Frontal cortex (tissue), 4 donors: ENCODE results near the gene ABCC6. TPM values are rescaled to one million over a fixed set of nuclear protein-coding genes. Genes with fewer than 3 reads are reported as not detected.
"Not testable (repeated sequence)": the region's sequence is repeated elsewhere in the genome, so short reads cannot be mapped to it uniquely, and the experiment has no call there.

Experiments used
- DNase-seq, 2 donors: peaks; one replicate each; pipeline ENCODE4 v3.0.0; 2012; ENCODE audit warnings: low spot score in 2 of 2
- FAIRE-seq: peaks from 2 replicates; lab custom pipeline; 2012; peaks lifted over from hg19 to GRCh38; lab: Jason Lieb, UNC
- total RNA-seq: library from RNA; depleted of rRNA; stranded (reverse); fragments of >200 nt; gene quantifications from one replicate; pipeline ENCODE4 v1.2.3, GENCODE V29; 2014
- donor health status: control.
- donor health status: control.
- donor health status: control.

Gene ABCC6
- total RNA-seq, 1 donor from 2014 or later, result 0.41 TPM

- FAIRE-seq, result no peak
- DNase-seq, result no peak
Observed at GRCh38 chr16:16197331-16197730, 26.0 kb downstream of the ABCC6 start.

- DNase-seq (no peak), FAIRE-seq (no peak)
Observed at GRCh38 chr16:16196099-16196498, 27.2 kb downstream of the ABCC6 start.

- DNase-seq (no peak), FAIRE-seq (no peak)
Observed at GRCh38 chr16:16191493-16192167, 31.7 kb downstream of the ABCC6 start.

- not testable (repeated sequence) for DNase-seq, FAIRE-seq
Observed at GRCh38 chr16:16190966-16191365, 32.3 kb downstream of the ABCC6 start.

- FAIRE-seq (no peak), DNase-seq (no peak)
Observed at GRCh38 chr16:16190546-16190945, 32.7 kb downstream of the ABCC6 start.

GRCh38 chr16:16189842-16190241 is 33.5 kb downstream of the ABCC6 start:
- no peak for FAIRE-seq
- no peak for DNase-seq

- FAIRE-seq (no peak), DNase-seq (no peak)
Observed at GRCh38 chr16:16188827-16189226, 34.5 kb downstream of the ABCC6 start.

GRCh38 chr16:16186820-16187219 is 36.5 kb downstream of the ABCC6 start:
- no peak for FAIRE-seq
- no peak for DNase-seq

- FAIRE-seq (no peak), DNase-seq (no peak)
Observed at GRCh38 chr16:16185095-16185494, 38.2 kb downstream of the ABCC6 start.

- no peak for FAIRE-seq
- no peak for DNase-seq
Observed at GRCh38 chr16:16184594-16184993, 38.7 kb downstream of the ABCC6 start.

- DNase-seq (no peak), FAIRE-seq (no peak)
Observed at GRCh38 chr16:16183562-16183961, 39.7 kb downstream of the ABCC6 start.

- DNase-seq (no peak), FAIRE-seq (no peak)
Observed at GRCh38 chr16:16182918-16183317, 40.4 kb downstream of the ABCC6 start.

- FAIRE-seq, DNase-seq: not testable (repeated sequence)
Observed at GRCh38 chr16:16181748-16182147, 41.5 kb downstream of the ABCC6 start.

GRCh38 chr16:16178455-16179162 is 44.7 kb downstream of the ABCC6 start:
- FAIRE-seq, result no peak

GRCh38 chr16:16176328-16176727 is 47.0 kb downstream of the ABCC6 start:
- no peak for FAIRE-seq

More at GRCh38 chr16:16178455-16179162, 44.7 kb downstream of the ABCC6 start:
- DNase-seq, result no peak

GRCh38 chr16:16175296-16175695 is 48.0 kb downstream of the ABCC6 start:
- no peak for FAIRE-seq
- DNase-seq, result no peak

More at GRCh38 chr16:16176328-16176727, 47.0 kb downstream of the ABCC6 start:
- no peak for DNase-seq

GRCh38 chr16:16172991-16173390 is 50.3 kb downstream of the ABCC6 start:
- FAIRE-seq (no peak), DNase-seq (no peak)

- no peak for FAIRE-seq
- no peak for DNase-seq
Observed at GRCh38 chr16:16171332-16171919, 51.9 kb downstream of the ABCC6 start.

- no peak for FAIRE-seq
- no peak for DNase-seq
Observed at GRCh38 chr16:16169615-16170014, 53.7 kb downstream of the ABCC6 start.

- DNase-seq (no peak), FAIRE-seq (no peak)
Observed at GRCh38 chr16:16168431-16168830, 54.9 kb downstream of the ABCC6 start.

- FAIRE-seq, result no peak
- DNase-seq, result no peak
Observed at GRCh38 chr16:16167927-16168326, 55.4 kb downstream of the ABCC6 start.
